HG03439 (cell line): ENCODE measurements around the gene CGB3.
"Not testable (repeated sequence)": the region's sequence is repeated elsewhere in the genome, so short reads cannot be mapped to it uniquely, and the experiment has no call there.

Source experiments
- ATAC-seq: cut with Tn5 transposase; IDR thresholded peaks from one replicate; pipeline ENCODE4 v1.9.1; 2021; ENCODE audit warnings: mild to moderate bottlenecking, moderate library complexity; ENCODE audit not compliant: unreplicated experiment

The CGB3 gene

GRCh38 chr19:49024233-49024632, at the start of gene CGB3:
Gene CGB3 (minus strand): TSS chr19:49024333. CDS start chr19:49023971, 362 bp downstream.
- ATAC-seq = not testable (repeated sequence)

- no peak for ATAC-seq
These were observed 47.9 kb upstream of the CGB3 start for GRCh38 chr19:49071860-49072547.

GRCh38 chr19:49070416-49070815, 46.3 kb upstream of the CGB3 start:
- ATAC-seq = no peak

GRCh38 chr19:49069026-49069425, 44.9 kb upstream of the CGB3 start:
- ATAC-seq = no peak

GRCh38 chr19:49067554-49067953, 43.4 kb upstream of the CGB3 start:
- ATAC-seq = no peak

GRCh38 chr19:49065905-49066512, 41.9 kb upstream of the CGB3 start:
- no peak for ATAC-seq

- no peak for ATAC-seq
These were observed 40.9 kb upstream of the CGB3 start, which contains the start of gene NTF4 for GRCh38 chr19:49064768-49065611. Gene NTF4 (minus strand): TSS chr19:49064818. CDS start chr19:49061997, 2,821 bp downstream.

GRCh38 chr19:49064029-49064629, 40.0 kb upstream of the CGB3 start:
- no peak for ATAC-seq

- no peak for ATAC-seq
These were observed 37.3 kb upstream of the CGB3 start for GRCh38 chr19:49061445-49061844.

- no peak for ATAC-seq
These were observed 36.9 kb upstream of the CGB3 start for GRCh38 chr19:49061000-49061399.

- no peak for ATAC-seq
These were observed 34.9 kb upstream of the CGB3 start for GRCh38 chr19:49059053-49059452.

- no peak for ATAC-seq
These were observed 34.4 kb upstream of the CGB3 start for GRCh38 chr19:49058562-49058961.

GRCh38 chr19:49057636-49058234, 33.6 kb upstream of the CGB3 start, which contains the start of gene CGB7:
Gene CGB7 (minus strand): TSS chr19:49057749. CDS start chr19:49055375, 2,374 bp downstream.
- no peak for ATAC-seq

GRCh38 chr19:49056902-49057596, 32.9 kb upstream of the CGB3 start:
- not testable (repeated sequence) for ATAC-seq

GRCh38 chr19:49056101-49056901, 32.2 kb upstream of the CGB3 start:
- no peak for ATAC-seq

GRCh38 chr19:49050376-49051033, 26.4 kb upstream of the CGB3 start:
- ATAC-seq = not testable (repeated sequence)

GRCh38 chr19:49049834-49050233, 25.7 kb upstream of the CGB3 start:
- ATAC-seq = not testable (repeated sequence)

GRCh38 chr19:49049011-49049410, 24.9 kb upstream of the CGB3 start, which contains the start of gene CGB8:
Gene CGB8 (minus strand): TSS chr19:49049111. CDS start chr19:49048739, 372 bp downstream.
- ATAC-seq = not testable (repeated sequence)
